Central memory CD4-positive, alpha-beta T cell (primary cell): ENCODE data around the gene HSD17B14.
A peak's percentile ranks its signal among the peaks of the same experiment; 100 is the strongest.

Experiments
- DNase-seq: peaks from one replicate; pipeline ENCODE4 v3.0.0; 2022

Gene HSD17B14

DNA sequence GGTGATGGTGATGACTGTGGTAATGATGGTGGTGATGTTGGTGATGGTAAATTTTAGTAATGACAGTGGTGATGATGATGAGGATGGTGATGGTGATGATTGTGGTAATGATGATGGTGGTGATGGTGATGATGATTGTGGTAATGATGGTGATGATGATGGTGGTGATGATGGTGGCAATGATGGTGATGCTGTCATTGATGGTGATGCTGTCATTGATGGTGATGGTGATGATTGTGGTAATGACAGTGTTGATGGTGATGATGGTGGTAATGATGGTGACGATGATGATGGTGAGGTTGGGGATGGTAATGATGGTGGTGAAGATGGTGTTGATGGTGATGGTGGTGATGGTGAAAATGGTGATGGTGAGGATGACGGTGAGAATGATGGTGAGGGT is 13.8 kb downstream of the HSD17B14 start:
- no peak for DNase-seq

DNA sequence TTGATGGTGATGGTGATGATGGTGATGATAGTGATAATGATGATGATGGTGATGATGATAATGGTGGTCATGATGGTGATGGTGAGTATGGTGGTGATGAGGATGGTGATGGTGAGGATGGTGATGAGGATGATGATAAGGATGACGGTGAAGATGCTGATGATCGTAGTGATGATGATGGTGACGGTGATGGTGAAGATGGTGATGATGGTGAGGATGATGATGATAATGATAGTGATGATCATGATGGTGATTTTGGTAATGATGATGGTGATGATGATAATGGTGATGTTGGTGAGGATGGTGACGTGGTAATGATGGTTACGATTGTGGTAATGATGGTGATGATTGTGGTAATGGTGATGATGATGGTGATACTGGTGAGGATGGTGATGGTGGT is 14.7 kb downstream of the HSD17B14 start:
- DNase-seq, result no peak

DNA sequence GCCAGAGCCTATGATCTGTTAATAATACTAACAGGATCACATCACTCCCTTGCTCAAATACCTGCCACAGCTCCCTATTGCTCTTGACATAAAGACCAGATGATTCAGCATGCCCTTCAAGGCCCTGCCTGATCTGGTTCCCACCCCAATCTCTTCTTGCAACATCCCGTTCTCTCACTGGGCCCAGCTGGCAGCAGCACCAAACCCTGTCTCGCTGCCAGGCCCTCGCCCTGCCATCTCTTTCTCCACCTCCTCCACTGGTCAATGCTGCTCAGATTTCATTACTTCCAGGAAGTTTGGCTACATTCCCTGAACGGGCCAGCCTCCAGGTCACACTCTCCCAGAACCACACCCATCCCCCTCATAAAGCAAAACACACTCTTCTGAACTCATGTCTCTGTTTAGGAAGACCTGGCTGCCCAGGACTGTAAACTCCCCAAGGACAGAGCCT is 16.9 kb downstream of the HSD17B14 start:
- DNase-seq, result no peak

DNA sequence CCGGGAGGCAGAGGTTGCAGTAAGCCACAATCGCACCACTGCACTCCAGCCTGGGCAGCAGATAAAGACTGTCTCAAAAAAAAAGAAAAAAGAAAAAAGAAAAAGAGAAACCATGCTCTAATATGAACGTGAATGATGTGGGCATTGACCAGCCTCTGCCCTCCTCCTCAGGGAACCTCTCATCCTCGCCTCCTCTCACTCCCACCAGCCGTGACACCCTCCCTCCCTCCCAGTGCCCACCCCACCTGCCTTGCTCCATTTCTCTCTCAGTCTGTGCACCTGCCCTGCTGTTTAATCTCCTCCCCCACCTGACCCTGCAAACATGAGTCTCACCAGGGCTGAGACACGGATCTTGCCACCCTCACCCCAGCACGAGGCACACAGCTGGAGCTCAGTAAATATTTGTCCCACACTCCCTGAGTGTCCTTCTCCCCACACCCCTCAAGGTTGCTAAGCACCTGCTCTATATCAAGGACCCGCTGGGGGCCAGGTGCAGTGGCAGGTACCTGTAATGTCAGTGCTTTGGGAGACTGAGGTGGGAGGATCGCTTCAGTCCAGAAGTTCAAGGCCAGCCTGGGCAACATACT is 18.0 kb downstream of the HSD17B14 start:
- DNase-seq, result no peak

DNA sequence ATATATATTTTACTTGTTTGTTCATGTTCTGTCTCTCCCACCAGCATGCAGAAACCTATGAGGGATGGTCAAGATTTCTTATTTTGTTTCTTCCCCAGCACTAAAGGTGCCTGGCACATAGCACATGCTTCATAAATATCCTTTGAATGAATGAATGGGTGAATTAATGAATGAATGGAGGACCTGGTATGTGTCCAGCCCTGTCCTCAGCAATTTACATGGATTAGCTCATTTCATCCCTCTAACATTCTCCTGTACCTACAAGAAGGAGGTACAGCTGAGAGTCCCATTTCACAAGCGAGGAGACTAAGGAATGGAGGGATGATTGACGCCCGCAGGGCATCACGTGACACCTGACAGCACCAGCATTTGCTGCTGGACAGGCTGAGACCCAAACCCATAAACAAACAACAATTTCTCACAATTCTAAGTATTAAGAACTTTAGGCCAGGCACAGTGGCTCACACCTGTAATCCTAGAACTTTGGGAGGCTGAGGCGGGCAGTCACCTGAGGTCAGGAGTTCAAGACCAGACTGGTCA is 18.6 kb downstream of the HSD17B14 start:
- no peak for DNase-seq

DNA sequence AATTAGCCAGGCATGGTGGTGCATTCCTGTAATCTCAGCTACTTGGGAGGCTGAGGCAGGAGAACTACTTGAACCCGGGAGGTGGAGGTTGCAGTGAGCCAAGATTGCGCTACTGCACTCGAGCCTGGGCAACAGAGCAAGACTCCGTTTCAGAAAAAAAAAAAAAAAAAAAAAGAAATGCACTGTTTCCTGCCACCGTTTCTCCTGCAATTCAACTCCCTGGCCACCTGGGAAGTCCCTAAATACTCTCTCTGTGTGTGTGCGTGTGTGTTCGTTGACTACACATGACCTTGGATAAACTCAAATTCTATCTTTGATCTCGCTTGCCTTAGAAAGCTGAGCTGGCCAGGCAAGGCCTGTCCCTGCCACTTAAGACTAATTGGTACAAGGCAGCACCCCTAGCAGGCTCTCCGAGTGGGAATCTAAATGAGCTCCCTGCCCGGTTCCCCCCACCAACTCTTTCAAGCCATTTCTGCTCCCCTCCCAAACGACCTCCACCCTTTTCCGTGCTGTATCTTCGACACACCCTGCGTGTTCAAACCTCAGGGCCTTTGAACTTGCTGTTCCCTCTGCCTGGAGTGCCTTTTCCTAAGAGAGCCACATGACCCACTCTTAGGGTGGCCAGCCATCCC is 20.3 kb downstream of the HSD17B14 start:
- peak; percentile 20 for DNase-seq

DNA sequence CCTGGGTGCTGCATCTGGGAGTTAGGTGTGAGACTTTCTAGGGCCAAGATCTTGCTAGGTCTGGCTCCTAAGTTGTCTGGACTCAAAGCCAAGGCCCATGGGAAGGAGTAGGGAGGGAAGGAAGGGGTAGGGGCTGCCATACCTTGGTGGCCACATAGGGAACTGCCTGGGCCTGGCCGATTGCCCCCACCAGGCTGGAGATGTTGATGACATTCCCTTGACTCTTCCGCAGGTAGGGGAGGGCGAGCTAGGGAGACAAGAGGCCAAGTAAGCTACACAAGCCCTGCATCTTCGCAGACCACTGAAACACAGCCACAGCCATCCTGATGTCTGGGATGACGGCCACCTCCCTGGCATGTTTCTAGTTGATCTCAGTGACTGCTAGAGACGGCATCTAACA is 21.4 kb downstream of the HSD17B14 start:
- DNase-seq, result no peak

DNA sequence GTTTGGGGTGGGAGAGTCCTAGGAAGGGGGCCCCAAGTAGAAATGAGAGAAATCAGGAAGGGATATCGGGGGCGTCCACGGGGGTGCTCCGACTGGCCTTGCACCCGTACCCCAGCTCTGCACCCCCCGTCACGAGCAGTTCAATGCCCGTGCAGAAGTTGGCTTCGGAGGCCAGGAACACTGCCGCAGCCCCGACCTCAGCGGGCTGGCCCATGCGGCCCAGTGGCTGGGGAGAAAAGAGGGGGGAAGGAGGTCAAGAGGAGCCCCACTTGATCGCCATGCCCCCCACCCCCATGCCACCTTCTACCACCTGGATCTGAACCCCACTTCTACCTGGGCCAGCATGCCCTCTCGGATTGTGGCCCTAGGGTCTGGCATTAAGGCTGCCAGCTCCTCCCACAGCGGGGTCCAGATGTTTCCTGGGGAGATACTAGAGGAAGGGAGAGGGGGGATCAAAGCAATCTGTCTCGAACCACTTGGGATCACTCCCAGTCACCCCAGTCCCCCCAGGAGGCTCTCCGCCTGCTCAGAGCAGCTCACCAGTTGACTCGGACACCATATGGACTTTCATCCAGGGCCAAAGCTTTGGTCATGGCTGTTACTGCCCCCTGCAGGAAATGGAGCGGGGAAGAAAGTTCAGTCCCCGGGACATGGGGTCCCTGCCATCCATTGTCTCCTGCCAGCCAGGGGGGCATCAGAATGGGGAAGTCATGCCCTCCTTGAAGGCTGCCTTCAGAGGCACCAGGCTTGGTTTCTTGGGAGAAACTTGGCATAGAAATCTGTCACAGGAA is 23.0 kb downstream of the HSD17B14 start:
- DNase-seq, result no peak

DNA sequence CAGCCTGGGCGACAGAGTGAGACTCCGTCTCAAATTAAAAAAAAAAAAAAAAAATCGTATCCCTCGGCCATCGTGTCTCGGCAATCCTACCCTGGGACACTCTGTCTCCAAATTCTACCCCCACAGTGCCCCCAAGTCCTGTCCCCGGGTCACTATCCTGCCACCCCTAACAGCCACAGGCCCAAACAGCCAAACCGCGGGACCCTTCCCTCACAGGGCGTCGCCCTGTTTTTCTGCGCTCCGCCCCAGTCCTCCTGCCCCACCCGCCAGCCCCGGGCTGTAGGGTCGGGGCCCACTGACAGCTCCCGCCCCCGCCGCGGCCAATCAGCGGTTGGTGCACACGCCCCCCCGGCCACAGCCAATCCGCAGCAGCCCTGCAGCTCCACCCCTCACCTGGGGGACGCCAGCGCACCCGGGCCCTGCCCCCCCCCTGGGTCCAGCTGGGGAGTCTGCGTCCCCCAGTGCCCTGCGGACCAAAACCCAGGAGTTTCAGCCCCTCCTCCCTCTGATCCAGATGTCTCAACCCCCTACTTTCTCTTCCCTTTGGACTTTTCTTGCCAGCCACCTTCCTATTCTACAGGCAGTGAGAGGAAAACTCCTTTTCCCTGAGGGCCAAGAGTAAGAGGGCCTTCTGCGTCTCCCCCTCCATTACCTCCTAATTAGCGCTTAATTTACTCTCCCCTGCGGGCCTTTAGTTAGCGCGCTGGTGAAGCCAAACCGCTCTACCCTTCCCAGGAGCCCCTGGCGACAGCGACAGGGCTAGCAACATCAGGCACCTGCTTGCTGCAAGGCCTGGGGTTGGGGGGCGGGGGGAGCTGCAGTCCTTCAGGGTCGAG is 24.0 kb downstream of the HSD17B14 start:
- DNase-seq, result peak; percentile 34

DNA sequence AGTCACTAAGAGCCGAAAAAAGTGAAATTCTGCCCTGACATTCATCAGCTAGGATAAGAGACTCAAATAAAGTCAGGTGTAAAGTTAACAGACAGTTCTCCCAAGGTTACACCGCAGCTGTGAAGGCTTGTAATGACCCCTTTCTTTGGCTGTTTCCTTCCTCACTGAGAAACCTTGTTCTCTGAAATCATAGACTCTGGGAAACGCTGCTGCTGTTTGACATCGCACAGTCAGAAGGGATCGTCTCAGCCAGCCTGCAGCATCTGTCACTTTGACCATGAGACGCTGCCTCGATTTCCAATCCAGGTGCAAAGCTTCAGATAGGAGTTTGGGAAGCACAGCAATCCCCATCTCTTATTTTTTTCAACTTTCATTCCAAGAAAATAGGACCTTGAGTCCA is 26.1 kb downstream of the HSD17B14 start:
- DNase-seq, result no peak

DNA sequence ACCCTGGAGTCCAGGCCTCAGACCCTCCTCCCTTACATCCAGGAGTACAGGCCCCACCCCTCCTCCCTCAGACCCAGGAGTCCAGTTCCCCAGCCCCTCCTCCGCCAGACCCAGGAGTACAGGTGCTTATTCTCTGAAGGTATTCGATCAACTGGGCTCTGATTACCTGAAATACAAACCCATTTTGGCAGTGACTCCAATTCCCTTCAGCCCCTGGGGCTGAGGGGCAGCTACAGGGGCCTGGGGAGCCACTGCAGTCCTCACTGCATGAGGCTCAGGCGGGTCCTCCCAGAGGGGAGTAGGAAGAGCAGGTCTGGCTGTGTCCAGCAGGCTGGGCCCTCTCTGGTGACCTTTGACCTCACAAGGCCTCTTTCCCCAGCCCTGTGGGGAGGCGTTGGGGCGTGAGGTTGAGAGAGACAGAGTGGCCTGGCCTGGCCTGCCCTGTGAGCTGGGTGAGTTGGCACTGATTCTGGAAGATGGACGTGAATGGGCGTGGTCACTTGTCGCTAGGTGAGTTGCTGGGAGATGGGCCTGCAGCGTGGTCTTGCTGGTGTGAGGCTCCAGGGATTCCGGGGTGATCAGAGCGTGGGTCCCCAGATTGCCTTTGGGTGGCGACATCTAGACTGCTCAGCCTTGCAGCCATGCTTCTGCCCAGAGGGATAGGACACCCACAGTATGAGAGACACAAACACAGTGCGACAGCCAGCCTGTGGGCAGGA is 28.5 kb downstream of the HSD17B14 start:
- DNase-seq, result no peak

DNA sequence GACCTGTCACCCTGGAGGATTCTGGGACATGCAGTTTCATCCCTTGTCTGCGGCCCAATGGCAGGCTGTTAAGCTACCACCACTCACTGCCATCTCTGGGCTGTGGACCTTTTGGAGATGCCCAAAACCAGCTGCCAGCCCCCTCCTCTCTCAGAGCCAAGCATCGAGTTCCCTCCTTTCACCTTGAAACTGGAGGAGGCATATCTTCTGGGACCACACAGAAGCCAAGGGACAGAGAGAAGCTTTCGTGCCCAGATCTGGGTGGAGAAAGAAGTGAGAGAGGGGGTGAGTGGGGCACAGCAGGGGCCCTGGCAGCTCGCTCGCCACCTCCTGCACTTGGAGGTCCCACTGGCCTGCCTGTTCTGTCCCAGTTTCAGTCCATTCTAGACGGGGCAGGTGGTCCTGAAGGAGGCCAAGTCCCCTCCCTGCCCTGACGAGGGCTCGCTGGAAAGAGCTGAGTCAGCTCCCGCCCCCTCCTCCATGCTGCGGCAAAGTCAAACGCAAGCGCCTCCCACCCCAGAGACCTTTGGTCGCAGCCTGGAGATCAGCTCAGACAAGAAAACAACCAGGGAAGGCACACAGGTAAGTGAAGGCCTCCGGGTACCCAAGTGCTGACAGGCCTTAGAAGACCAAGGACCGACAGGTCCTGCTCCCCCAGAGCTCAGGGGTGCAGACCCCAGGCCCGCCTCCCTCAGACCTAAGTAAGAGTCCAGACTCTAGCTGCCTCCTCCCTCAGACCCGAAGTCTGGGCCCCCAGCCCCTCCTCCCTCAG is 29.3 kb downstream of the HSD17B14 start:
- no peak for DNase-seq

DNA sequence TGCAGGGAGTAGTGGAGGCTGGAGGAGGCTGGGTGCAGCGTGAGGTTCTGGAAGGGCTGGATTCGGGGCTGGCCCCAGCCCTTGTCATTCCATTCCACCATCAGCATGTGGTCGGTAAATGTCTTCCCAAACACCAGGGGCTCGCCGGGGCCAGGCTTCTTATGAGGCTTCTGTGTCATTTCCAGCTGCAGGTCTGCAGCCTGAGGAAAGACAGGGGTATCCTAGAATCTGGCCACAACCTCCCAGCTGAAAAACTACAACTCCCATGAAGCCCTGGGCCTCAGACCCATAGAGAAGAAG is 29.8 kb downstream of the HSD17B14 start:
- peak; percentile 44 for DNase-seq

DNA sequence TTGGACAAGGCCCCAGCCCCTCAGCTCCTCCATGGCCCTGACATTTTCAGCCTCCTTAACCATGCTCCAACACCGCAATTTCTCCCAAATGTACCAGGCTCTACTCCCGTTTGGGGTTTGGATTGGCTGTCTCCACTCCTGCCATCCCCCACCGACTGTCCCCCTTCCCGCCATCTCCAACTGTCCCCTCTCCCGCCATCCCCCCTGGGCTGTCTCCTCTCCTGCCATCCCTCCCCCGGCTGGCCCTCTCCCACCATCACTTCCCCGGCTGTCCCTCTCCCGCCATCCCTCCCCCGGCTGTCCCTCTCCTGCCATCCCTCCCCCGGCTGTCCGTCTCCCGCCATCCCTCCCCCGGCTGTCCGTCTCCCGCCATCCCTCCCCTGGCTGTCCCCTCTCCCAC is 30.8 kb downstream of the HSD17B14 start:
- DNase-seq, result no peak

DNA sequence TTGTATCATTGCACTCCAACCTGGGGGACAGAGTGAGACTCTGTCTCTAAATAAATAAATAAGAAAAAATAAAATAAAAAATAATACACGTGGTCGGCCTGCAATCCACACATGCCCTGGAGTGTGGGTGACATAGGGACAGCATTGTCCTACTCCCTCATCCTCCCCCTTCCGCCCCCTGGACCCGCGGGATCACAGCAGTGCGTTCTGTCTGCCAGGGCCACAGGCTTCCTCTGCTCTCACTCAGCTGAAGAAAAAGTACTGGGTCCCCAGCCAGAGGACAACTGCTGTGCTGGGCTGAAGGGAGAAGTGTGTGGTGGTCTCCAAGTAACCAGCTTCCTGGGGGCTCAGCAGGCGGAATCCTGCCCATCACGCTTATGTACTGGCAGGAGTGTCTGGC is 31.8 kb downstream of the HSD17B14 start:
- no peak for DNase-seq

DNA sequence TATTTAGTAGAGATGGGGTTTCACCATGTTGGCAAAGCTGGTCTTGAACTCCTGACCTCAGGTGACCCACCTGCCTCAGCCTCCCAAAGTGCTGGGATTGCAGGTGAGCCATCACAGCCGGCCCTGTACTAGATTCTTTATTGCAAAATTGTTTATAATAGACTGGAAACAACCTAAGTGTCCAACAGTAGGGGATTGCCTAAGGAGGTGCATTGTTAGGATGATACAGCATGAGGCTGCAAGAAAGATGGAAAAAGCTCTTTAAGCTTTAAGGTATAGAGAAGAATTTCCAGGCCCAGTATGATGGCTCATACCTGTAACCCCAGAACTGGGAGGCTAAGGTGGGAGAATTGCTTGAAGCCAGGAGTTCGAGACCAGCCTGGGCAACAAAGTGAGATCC is 33.7 kb downstream of the HSD17B14 start:
- no peak for DNase-seq

DNA sequence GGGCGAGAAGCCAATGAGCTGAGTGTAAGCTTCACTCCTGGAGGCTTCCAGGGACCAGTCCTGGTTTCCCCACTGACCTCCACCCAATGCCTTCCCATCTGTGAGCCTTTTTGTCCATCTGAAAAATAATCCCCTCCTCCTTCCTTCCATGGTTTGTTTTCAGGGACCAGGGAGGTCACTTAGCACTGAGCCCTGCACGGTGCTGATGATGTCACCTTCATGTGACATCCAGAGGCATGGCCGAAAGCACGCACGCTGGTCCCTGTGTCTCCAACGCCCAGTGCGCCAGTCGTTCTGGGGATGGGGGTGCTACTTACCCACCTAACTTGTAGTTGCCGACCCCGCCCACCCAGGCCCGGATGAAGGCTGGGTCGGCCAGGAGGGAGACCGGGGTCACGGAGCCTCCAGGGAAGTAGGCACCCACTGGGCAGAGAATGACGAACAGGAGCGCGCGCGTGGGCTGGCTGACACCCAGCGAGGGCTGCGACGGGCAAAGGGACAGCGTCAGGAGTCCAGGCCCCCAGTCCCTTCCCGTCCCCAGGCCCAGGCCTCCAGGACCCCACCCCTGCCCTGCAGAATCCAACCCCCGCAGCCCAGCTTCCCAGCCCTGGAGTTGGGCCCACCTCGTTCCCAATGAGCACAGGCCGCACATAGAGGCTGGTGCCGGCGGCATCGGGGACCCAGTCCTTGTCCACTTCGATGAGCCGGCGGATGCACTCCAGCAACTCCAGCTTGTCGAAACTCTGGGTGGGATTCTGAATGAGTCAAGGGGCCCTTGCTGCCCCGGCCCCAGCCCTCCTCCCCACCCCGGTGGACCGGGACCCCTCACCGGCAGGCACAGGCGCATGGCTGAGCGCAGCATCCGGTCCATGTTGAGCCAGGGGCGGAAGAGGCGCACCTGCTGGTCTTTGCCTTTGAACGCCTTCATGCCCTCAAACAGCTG is 36.7 kb downstream of the HSD17B14 start:
- no peak for DNase-seq

DNA sequence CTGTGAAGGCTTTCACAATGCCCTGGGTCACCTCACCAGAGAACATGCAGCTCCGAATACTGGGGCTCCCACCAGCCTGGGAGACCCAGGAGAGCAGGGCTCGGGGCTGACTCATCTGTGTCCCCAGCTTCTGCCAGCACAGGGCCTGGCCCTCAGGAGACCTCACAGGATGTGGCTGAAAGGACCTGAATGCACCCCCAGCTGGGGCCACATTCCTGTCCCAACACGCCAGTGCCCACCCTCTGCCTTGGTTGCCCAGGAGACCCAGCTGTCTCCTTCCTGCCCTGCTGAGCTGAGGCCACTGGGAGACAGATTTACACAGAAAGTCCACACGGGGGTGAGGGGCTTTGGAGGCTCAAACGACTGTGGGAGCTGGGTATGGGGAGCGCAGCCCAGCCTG is 37.4 kb downstream of the HSD17B14 start:
- DNase-seq, result no peak

DNA sequence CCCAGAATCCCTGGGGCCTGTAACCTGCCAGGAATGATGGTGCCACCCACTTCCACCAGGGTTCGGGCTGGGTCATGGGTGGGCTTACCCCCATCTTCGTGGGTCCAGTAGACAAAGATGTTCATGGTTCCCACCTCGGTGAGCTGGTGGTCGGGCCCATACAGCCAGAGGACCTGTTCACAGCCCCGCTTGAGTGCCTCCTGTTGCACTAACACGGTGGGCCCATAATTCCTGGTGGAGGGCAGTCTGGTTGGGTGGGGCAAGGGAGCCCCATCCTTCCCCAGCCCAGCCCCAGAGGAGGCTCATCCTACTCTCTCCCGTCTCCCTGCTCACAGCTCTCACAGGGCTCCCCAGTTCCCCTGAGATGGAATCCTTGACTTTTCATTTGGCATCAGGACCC is 39.2 kb downstream of the HSD17B14 start:
- DNase-seq, result no peak

DNA sequence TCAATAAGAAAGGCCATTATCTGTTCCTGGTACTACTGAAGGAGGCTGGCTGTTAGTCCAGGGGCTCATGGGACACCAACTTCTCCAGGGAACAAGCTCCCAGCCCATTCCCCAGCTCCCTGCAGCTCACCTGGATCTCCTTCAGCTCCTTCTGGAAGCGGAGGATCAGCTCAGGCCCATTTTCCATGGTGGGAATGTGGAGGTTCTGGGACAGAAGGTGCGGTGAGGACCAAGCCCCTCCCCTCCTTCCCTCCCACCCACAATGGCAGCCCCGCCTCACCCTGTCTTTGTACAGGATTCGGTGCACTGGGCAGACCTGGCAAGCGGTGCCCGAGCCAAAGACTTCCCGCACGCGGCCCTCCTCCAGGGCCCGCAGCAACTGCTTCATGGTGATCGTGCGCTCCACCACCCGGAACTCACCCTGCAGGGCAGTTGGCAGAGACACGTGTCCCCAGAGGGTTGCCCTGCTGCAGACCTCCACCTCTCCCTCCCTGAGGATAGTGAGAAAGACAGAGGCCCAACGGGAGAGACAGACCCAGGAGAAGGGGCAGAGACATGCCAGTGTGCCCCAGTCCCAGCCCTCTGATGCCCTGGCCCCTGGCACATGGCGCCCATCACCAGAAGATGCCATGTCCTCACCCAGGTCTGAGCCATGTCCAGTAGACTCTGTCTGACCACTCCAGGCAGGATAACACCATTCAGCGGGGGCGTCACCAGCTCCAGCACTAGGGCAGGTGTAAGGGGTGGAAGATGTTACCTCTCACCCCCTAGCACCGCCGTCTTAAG is 39.8 kb downstream of the HSD17B14 start:
- no peak for DNase-seq
